DMS153 treated with DMSO at 0.1 percent for 48 hours (cell line): Measurements from ENCODE around the gene DENND1A.
"Not testable (repeated sequence)": the region's sequence is repeated elsewhere in the genome, so short reads cannot be mapped to it uniquely, and the experiment has no call there.

Experiments used
- DNase-seq: peaks from one replicate; lab custom pipeline; 2025; ENCODE audit not compliant: unreplicated experiment; lab: John Stamatoyannopoulos, UW

The DENND1A gene

GRCh38 chr9:123929870-123930831 lies at the start of gene DENND1A:
DENND1A (minus strand) TSS chr9:123930126; CDS start chr9:123929905, 221 bp downstream.
- DNase-seq = peak; percentile 82

GRCh38 chr9:123978981-123979380 lies 49.1 kb upstream of the DENND1A start:
- no peak for DNase-seq

- DNase-seq = not testable (repeated sequence)
These were observed 46.7 kb upstream of the DENND1A start for GRCh38 chr9:123976579-123976978.

GRCh38 chr9:123975871-123976270 lies 45.9 kb upstream of the DENND1A start:
- DNase-seq = no peak

GRCh38 chr9:123974471-123974870 lies 44.5 kb upstream of the DENND1A start:
- DNase-seq = no peak

- DNase-seq = no peak
These were observed 43.8 kb upstream of the DENND1A start for GRCh38 chr9:123973590-123974223.

GRCh38 chr9:123972618-123973017 lies 42.7 kb upstream of the DENND1A start:
- no peak for DNase-seq

- DNase-seq = no peak
These were observed 37.4 kb upstream of the DENND1A start for GRCh38 chr9:123967323-123967722.

GRCh38 chr9:123965801-123966686 lies 36.1 kb upstream of the DENND1A start:
- DNase-seq = no peak

GRCh38 chr9:123964761-123965160 lies 34.8 kb upstream of the DENND1A start:
- no peak for DNase-seq

- no peak for DNase-seq
These were observed 31.0 kb upstream of the DENND1A start for GRCh38 chr9:123960965-123961364.

GRCh38 chr9:123960366-123960765 lies 30.4 kb upstream of the DENND1A start:
- DNase-seq = no peak

GRCh38 chr9:123959787-123960186 lies 29.9 kb upstream of the DENND1A start:
- no peak for DNase-seq

- DNase-seq = no peak
These were observed 27.8 kb upstream of the DENND1A start for GRCh38 chr9:123957731-123958130.

GRCh38 chr9:123957168-123957721 lies 27.3 kb upstream of the DENND1A start:
- no peak for DNase-seq

GRCh38 chr9:123955637-123956036 lies 25.7 kb upstream of the DENND1A start:
- DNase-seq = no peak

- no peak for DNase-seq
These were observed 24.8 kb upstream of the DENND1A start for GRCh38 chr9:123954518-123955280.

- DNase-seq = no peak
These were observed 22.9 kb upstream of the DENND1A start for GRCh38 chr9:123952641-123953495.

- DNase-seq = no peak
These were observed 18.4 kb upstream of the DENND1A start for GRCh38 chr9:123948286-123948685.
